ENCODE results near the gene KIF5B. TPM values are rescaled to one million over a fixed set of nuclear protein-coding genes. Genes with fewer than 3 reads are reported as not detected.
A peak's percentile ranks its signal among the peaks of the same experiment; 100 is the strongest.

The KIF5B gene
- 117 TPM for total RNA-seq (2021; ENCODE audit: unreplicated experiment)
- 43.7 and 53.4 TPM in 2 replicates for polyA plus RNA-seq (2012)
- Bru-seq, nascent RNA = percentile 96 among the genes with signal in this experiment
- percentile 99 among the genes with signal in this experiment for BruChase-seq, experiment 1, labeled RNA remaining after a 6-hour chase
- percentile 96 among the genes with signal in this experiment for BruChase-seq, experiment 2, labeled RNA remaining after a 2-hour chase
- long read RNA-seq, full-length matches to known transcripts = 35 of 356 reads
- long read RNA-seq, partial matches to known transcripts = 299 of 356 reads
- long read RNA-seq, other reads (novel, unspliced or antisense) = 22 of 356 reads

GRCh38 chr10:32056136-32057035 is at the start of gene KIF5B:
Gene KIF5B (minus strand): TSS chr10:32056425. CDS start chr10:32055973, 452 bp downstream.
- Histone ChIP-seq H3K9me2 (ENCODE audit: insufficient read depth) (no peaks in the 10 kb centered on the region), H3K4me2 (ENCODE audit: low read length) (peak within 1 kb of the TSS; percentile 91), H4K20me1 (ENCODE audit: insufficient read depth) (peaks cover 35% of the 10 kb centered on the region; the same call in 1 of the 2 replicates), H2AFZ (ENCODE audit: low read depth, low read length, poor library complexity, severe bottlenecking) (peak within 1 kb of the TSS; percentile 77), H3K79me2 (ENCODE audit: insufficient read depth, low read length) (peaks cover 47% of the 10 kb centered on the region), H3K9ac (ENCODE audit: low read length) (peak within 1 kb of the TSS; percentile 86), H3K27me3 (ENCODE audit: insufficient read depth, low read length) (no peaks in the 10 kb centered on the region), H3K4me3 (replicated peaks in 1 of 2; ENCODE audit: low read depth in 1 of 2, low read length in 2 of 2) (peak within 1 kb of the TSS; percentile 86 to 96), H3K4me1 (ENCODE audit: control insufficient read depth in 1 of 2, insufficient read depth in 2 of 2, low read length in 2 of 2) (peaks cover 8 to 26% of the 10 kb centered on the region in 2 experiments), H3K27ac (ENCODE audit: low read depth, low read length) (peak within 1 kb of the TSS; percentile 94), H3K36me3 (ENCODE audit: control insufficient read depth in 1 of 2, insufficient read depth in 2 of 2, low read length in 2 of 2) (no peaks in the 10 kb centered on the region), H3K9me3 (ENCODE audit: control insufficient read depth in 1 of 2, insufficient read depth in 1 of 2, low read depth in 1 of 2, low read length in 2 of 2) (no peaks in the 10 kb centered on the region)
- peak; percentile 60 for DNase-seq (ENCODE audit: low read depth, low spot score)
- TSS peak; percentile 82 for BruUV-seq (replicated peaks)
- peak; percentile 93 for ATAC-seq
- intact Hi-C loops (cut with micrococcal nuclease) = loop anchor here (5.0 to 10.0 kb wide), 3 partner anchors 81 to 308 kb away; no protein-coding TSS in a partner anchor
- CTCF ChIA-PET = no interaction called here
- POLR2A ChIA-PET = no interaction called here
- RAD21 ChIA-PET (ENCODE audit: low non-redundant PET in 1 of 2, low total read pairs in 2 of 2, uncharacterized antibody in 2 of 2, unreplicated experiment in 2 of 2) = no interaction called here
- TF ChIP-seq SP1 (IDR thresholded peaks at IDR 0.05; ENCODE audit: low read depth) = peak; percentile 45; the same call in 1 of the 2 replicates
- TF ChIP-seq SRF (IDR thresholded peaks at IDR 0.05; ENCODE audit: low read depth) = no peak
- TF ChIP-seq EGR1 (IDR thresholded peaks at IDR 0.05; ENCODE audit: low read depth) = no peak
- no peak for TF ChIP-seq RAD21 (IDR thresholded peaks at IDR 0.05; ENCODE audit: low read depth)
- peak; percentile 88 for TF ChIP-seq YY1 (IDR thresholded peaks at IDR 0.05; ENCODE audit: extremely low read depth, insufficient replicate concordance, low read depth, low read length)
- no peak for TF ChIP-seq CEBPB (IDR thresholded peaks at IDR 0.05; ENCODE audit: low read depth)
- TF ChIP-seq SIN3A (IDR thresholded peaks at IDR 0.05; ENCODE audit: low read depth) = peak; percentile 85
- TF ChIP-seq ELF1 (IDR thresholded peaks at IDR 0.05; ENCODE audit: borderline replicate concordance, low read depth) = no peak
- no peak for TF ChIP-seq TCF7L2 (IDR thresholded peaks at IDR 0.05; ENCODE audit: borderline replicate concordance, extremely low read depth, insufficient read depth, insufficient read length)
- peak; percentile 62; the same call in 1 of the 2 replicates for TF ChIP-seq MAX (IDR thresholded peaks at IDR 0.05)
- no peak for TF ChIP-seq JUND (IDR thresholded peaks at IDR 0.05)
- TF ChIP-seq CBX3 (IDR thresholded peaks at IDR 0.05; ENCODE audit: low read depth) = no peak; the same call in 1 of the 2 replicates
- no peak for TF ChIP-seq ATF3 (IDR thresholded peaks at IDR 0.05)
- no peak for TF ChIP-seq REST (IDR thresholded peaks at IDR 0.05; ENCODE audit: low read depth)
- TF ChIP-seq ZBTB33 (IDR thresholded peaks at IDR 0.05; ENCODE audit: extremely low read depth, insufficient replicate concordance, low read length) = no peak
- TF ChIP-seq CTCF (IDR thresholded peaks at IDR 0.05 in 2 of 3, conservative IDR thresholded peaks at IDR 0.05 in 1 of 3; ENCODE audit: borderline replicate concordance in 1 of 3, insufficient read depth in 1 of 3, low read depth in 2 of 3, low read length in 2 of 3) = no peak

Measured in HCT116 (cell line).